ENCODE data around the gene DNAJC11.

GRCh38 chr1:6646499-6647148 lies 55.0 kb downstream of the DNAJC11 start:
- TF ChIP-seq POLR2A (IDR thresholded peaks at IDR 0.05; ENCODE audit: extremely low read depth, insufficient read length) = no peak
- TF ChIP-seq MAX (IDR thresholded peaks at IDR 0.05; ENCODE audit: low read depth, low read length) = no peak

Data from NB4 (cell line).